ENCODE results near the gene RAD51B. TPM values are rescaled to one million over a fixed set of nuclear protein-coding genes. Genes with fewer than 3 reads are reported as not detected.

Gene RAD51B
- total and polyA plus RNA-seq, 2 of the 13 experiments (the other 11 are each of a cell fraction or from before 2014, with no cell fraction given), result 7.0 to 9.5 TPM

DNA sequence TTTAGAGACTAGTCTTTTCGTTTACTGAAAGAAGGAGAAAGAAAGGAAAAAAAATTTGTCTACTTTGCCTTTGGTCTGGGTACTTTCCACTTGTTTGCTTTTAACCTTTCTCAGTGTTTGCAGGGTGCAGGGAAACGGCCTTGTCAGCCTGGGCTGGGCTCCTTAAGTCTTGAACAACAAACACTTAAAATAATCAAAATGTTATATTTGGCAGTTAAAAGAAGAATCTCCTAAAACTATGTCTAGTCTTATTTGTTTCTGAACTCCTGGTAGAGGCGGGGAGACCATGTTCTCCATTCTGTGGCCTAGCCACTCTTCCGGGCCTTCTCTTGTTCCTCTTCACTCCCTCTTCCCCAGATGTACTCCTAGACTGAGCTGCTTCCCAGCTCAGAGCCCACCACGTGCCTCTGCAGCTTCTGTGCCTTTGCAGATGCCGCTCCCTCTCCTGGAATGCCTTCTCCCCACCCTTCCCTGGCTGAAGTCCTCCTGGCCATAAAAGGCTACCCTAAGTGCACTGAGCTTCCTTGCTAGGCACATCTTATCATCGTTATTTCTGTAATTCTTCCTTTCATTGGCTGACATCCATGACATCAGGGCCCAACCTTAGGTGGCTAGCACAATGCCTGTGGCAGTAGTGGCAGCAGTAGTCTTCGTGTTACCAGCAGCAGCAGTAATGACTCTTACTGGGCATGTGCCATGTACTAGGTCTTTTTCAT is 540.4 kb downstream of the RAD51B start:
- DNase-seq (ENCODE audit: low spot score) (no peak), FAIRE-seq (no peak), ATAC-seq (no peak)
- CTCF ChIA-PET (ENCODE audit: low intra/inter-chr PET ratio, low total read pairs), result no interaction called here
- H3K9ac ChIP-seq (ENCODE audit: insufficient read depth, low read depth, low read length), result no peak overlapping the region
- no peak overlapping the region for H3K4me3 ChIP-seq (replicated peaks in 1 of 3; ENCODE audit: insufficient read depth in 1 of 3, low read depth in 2 of 3, low read length in 3 of 3)
- H3K27me3 ChIP-seq (ENCODE audit: control insufficient read depth in 1 of 2, insufficient read depth in 2 of 2, low read length in 2 of 2), result no peaks in the 10 kb centered on the region
- H3K9me3 ChIP-seq (ENCODE audit: low read length), result no peaks in the 10 kb centered on the region
- in situ Hi-C loops (cut with HindIII; ENCODE audit: extremely low pct_ligation_motif_present, low pct_unique_long_range_greater_than_20kb), result no loop called here
- no peak overlapping the region for H3K4me2 ChIP-seq (ENCODE audit: low read depth, low read length)
- H4K20me1 ChIP-seq (ENCODE audit: insufficient read depth, low read length), result no peaks in the 10 kb centered on the region
- WGBS (ENCODE audit: low lambda C conversion rate), result 63% methylated on average over 8 of the region's 8 CpGs
- peaks cover 37% of the 10 kb centered on the region for H3K4me1 ChIP-seq (ENCODE audit: insufficient read depth, low read length)
- no peaks in the 10 kb centered on the region for H3K79me2 ChIP-seq (ENCODE audit: insufficient read depth, low read length)
- no peaks in the 10 kb centered on the region for H3K36me3 ChIP-seq (replicated peaks in 1 of 2; ENCODE audit: control insufficient read depth in 1 of 2, insufficient read depth in 2 of 2, low read length in 2 of 2)
- TF ChIP-seq ZNF335 (CRISPR knock-in tag; IDR thresholded peaks at IDR 0.05) (peak; percentile 92), MTA3 (CRISPR knock-in tag; IDR thresholded peaks at IDR 0.05) (no peak), FOXK2 (IDR thresholded peaks at IDR 0.05) (no peak), TFAP4 (IDR thresholded peaks at IDR 0.05; ENCODE audit: borderline replicate concordance, low read depth) (no peak)
- TF ChIP-seq, protein P1, sequence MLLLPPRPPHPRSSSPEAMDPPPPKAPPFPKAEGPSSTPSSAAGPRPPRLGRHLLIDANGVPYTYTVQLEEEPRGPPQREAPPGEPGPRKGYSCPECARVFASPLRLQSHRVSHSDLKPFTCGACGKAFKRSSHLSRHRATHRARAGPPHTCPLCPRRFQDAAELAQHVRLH (CRISPR knock-in tag; IDR thresholded peaks at IDR 0.05; ENCODE audit: borderline replicate concordance, low read depth), result no peak
- POLR2A ChIA-PET, result interaction anchor here (0.7 kb wide), 1 partner anchor 10 kb away, joined by 3 read pairs; no protein-coding TSS in a partner anchor
- intact Hi-C loops (cut with micrococcal nuclease; ENCODE audit: unreplicated experiment), result no loop called here
- no peak overlapping the region for H3K27ac ChIP-seq (ENCODE audit: extremely low read length, insufficient read depth, low read length)
- no TSS peak for BruUV-seq (replicated peaks)
- H2AFZ ChIP-seq (ENCODE audit: low read length), result no peak overlapping the region

- H3K4me3 ChIP-seq (replicated peaks in 1 of 3; ENCODE audit: insufficient read depth in 1 of 3, low read depth in 2 of 3, low read length in 3 of 3), result no peak overlapping the region
- H3K36me3 ChIP-seq (replicated peaks in 1 of 2; ENCODE audit: control insufficient read depth in 1 of 2, insufficient read depth in 2 of 2, low read length in 2 of 2), result no peaks in the 10 kb centered on the region
- ChIA-PET POLR2A (interaction anchor here (1.0 kb wide), 1 partner anchor 108 kb away, joined by 3 read pairs; no protein-coding TSS in a partner anchor), CTCF (ENCODE audit: low intra/inter-chr PET ratio, low total read pairs) (no interaction called here)
- no TSS peak for BruUV-seq (replicated peaks)
- no peak overlapping the region for H3K4me2 ChIP-seq (ENCODE audit: low read depth, low read length)
- no peaks in the 10 kb centered on the region for H3K9me3 ChIP-seq (ENCODE audit: low read length)
- ATAC-seq, result no peak
- H3K4me1 ChIP-seq (ENCODE audit: insufficient read depth, low read length), result peaks cover 40% of the 10 kb centered on the region
- no peaks in the 10 kb centered on the region for H3K79me2 ChIP-seq (ENCODE audit: insufficient read depth, low read length)
- no peak for DNase-seq (ENCODE audit: low spot score)
- in situ Hi-C loops (cut with HindIII; ENCODE audit: extremely low pct_ligation_motif_present, low pct_unique_long_range_greater_than_20kb), result no loop called here
- intact Hi-C loops (cut with micrococcal nuclease; ENCODE audit: unreplicated experiment), result no loop called here
- no peak overlapping the region for H3K27ac ChIP-seq (ENCODE audit: extremely low read length, insufficient read depth, low read length)
- no peak overlapping the region for H2AFZ ChIP-seq (ENCODE audit: low read length)
- no peak for TF ChIP-seq MAFG (CRISPR knock-in tag; IDR thresholded peaks at IDR 0.05)
- no peak for TF ChIP-seq SSRP1 (CRISPR knock-in tag; IDR thresholded peaks at IDR 0.05)
- TF ChIP-seq GFI1 (CRISPR knock-in tag; IDR thresholded peaks at IDR 0.05; ENCODE audit: borderline replicate concordance), result no peak
- WGBS (ENCODE audit: low lambda C conversion rate), result 100% methylated on average over 2 of the region's 2 CpGs
- no peaks in the 10 kb centered on the region for H3K27me3 ChIP-seq (ENCODE audit: control insufficient read depth in 1 of 2, insufficient read depth in 2 of 2, low read length in 2 of 2)
- no peak for FAIRE-seq
- H4K20me1 ChIP-seq (ENCODE audit: insufficient read depth, low read length), result no peaks in the 10 kb centered on the region
- no peak overlapping the region for H3K9ac ChIP-seq (ENCODE audit: insufficient read depth, low read depth, low read length)
These were observed 541.7 kb downstream of the RAD51B start for GRCh38 chr14:68361231-68361630.

Measured in HepG2 (cell line).